DND-41 (cell line): ENCODE measurements around the gene CTRB2.
A peak's percentile ranks its signal among the peaks of the same experiment; 100 is the strongest.
"Not testable (repeated sequence)": the region's sequence is repeated elsewhere in the genome, so short reads cannot be mapped to it uniquely, and the experiment has no call there.

ENCODE experiments used
- ATAC-seq: fragments of 200-7000 bp; cut with Tn5 transposase; 3 replicates; pipeline ENCODE4 v1.9.1; 2021; ENCODE audit warnings: low read depth; ENCODE audit not compliant: insufficient read depth
- DNase-seq: peaks from one replicate; pipeline ENCODE4 v3.0.0-alpha.2; 2020
- H2AFZ ChIP-seq: 2 replicates; pipeline ENCODE4 v1.6.0; 2012; ENCODE audit warnings: low read depth, low read length
- H3K27ac ChIP-seq: 2 replicates; pipeline ENCODE4 v1.5.1; 2012; ENCODE audit warnings: low read length, inconsistent platforms
- H3K27me3 ChIP-seq: fragments of 200-600 bp; sonication (generic); 2 replicates; pipeline ENCODE4 v1.6.0; 2012; ENCODE audit warnings: low read length, mild to moderate bottlenecking, inconsistent platforms; ENCODE audit not compliant: insufficient read depth, poor library complexity
- H3K36me3 ChIP-seq: 2 replicates; pipeline ENCODE4 v1.5.1; 2012; ENCODE audit warnings: low read length, inconsistent platforms; ENCODE audit not compliant: insufficient read depth
- H3K4me1 ChIP-seq: 2 replicates; pipeline ENCODE4 v1.5.1; 2012; ENCODE audit warnings: mild to moderate bottlenecking, low read length; ENCODE audit not compliant: insufficient read depth
- H3K4me2 ChIP-seq: 2 replicates; pipeline ENCODE4 v1.6.0; 2012; ENCODE audit warnings: mild to moderate bottlenecking, moderate library complexity, low read length, inconsistent platforms; ENCODE audit not compliant: insufficient read depth
- H3K4me3 ChIP-seq, 2 experiments: fragments of 200-600 bp in 1 of 2; shearing (Covaris generic) in 1 of 2; 2 replicates each; pipeline ENCODE4 v1.5.1; 2012 to 2016; ENCODE audit warnings: inconsistent platforms in 2 of 2, low read length in 2 of 2, mild to moderate bottlenecking in 2 of 2, low read depth in 1 of 2, moderate library complexity in 1 of 2
- H3K79me2 ChIP-seq: 2 replicates; pipeline ENCODE4 v1.6.0; 2012; ENCODE audit warnings: low read length, inconsistent platforms; ENCODE audit not compliant: insufficient read depth
- H3K9ac ChIP-seq: 2 replicates; pipeline ENCODE4 v1.6.0; 2012; ENCODE audit warnings: low read depth, mild to moderate bottlenecking, inconsistent platforms, low read length, moderate library complexity
- H3K9me3 ChIP-seq: 2 replicates; pipeline ENCODE4 v1.5.1; 2012; ENCODE audit warnings: low read length, moderate library complexity, mild to moderate bottlenecking, inconsistent platforms; ENCODE audit not compliant: insufficient read depth, severe bottlenecking
- H4K20me1 ChIP-seq: 2 replicates; pipeline ENCODE4 v1.6.0; 2012; ENCODE audit warnings: low read length; ENCODE audit not compliant: insufficient read depth
- CTCF ChIP-seq: IDR thresholded peaks from 2 replicates; pipeline ENCODE4 v1.5.1; 2012; ENCODE audit warnings: borderline replicate concordance, low read length, moderate library complexity, mild to moderate bottlenecking; ENCODE audit not compliant: poor library complexity, severe bottlenecking; ENCODE audit errors: extremely low read depth
- EZH2 ChIP-seq: IDR thresholded peaks from 3 replicates; pipeline ENCODE4 v1.6.1; 2012; ENCODE audit warnings: borderline replicate concordance, low read depth, mild to moderate bottlenecking, moderate library complexity, low read length, inconsistent platforms; ENCODE audit not compliant: severe bottlenecking

The CTRB2 gene

GRCh38 chr16:75244225-75244809, 37.4 kb upstream of the CTRB2 start:
- ATAC-seq (0 out of 3 replicates have a peak, but pooled peaks have one; percentile 15), DNase-seq (no peak)
- Histone ChIP-seq H2AFZ (no peak overlapping the region), H3K4me1 (no peaks in the 10 kb centered on the region), H3K9ac (no peak overlapping the region), H4K20me1 (peaks cover 6% of the 10 kb centered on the region), H3K9me3 (no peaks in the 10 kb centered on the region), H3K4me2 (no peak overlapping the region), H3K27ac (no peak overlapping the region), H3K36me3 (no peaks in the 10 kb centered on the region), H3K4me3 (no peak overlapping the region), H3K79me2 (no peaks in the 10 kb centered on the region), H3K27me3 (no peaks in the 10 kb centered on the region)
- no peak for TF ChIP-seq EZH2
- no peak for TF ChIP-seq CTCF

GRCh38 chr16:75243667-75244224, 36.8 kb upstream of the CTRB2 start:
- Histone ChIP-seq H2AFZ (no peak overlapping the region), H3K4me1 (no peaks in the 10 kb centered on the region), H3K9me3 (no peaks in the 10 kb centered on the region), H3K36me3 (no peaks in the 10 kb centered on the region), H3K27ac (no peak overlapping the region), H3K79me2 (no peaks in the 10 kb centered on the region), H3K9ac (no peak overlapping the region), H4K20me1 (peaks cover 6% of the 10 kb centered on the region), H3K4me2 (no peak overlapping the region), H3K4me3 (no peak overlapping the region), H3K27me3 (no peaks in the 10 kb centered on the region)
- TF ChIP-seq EZH2 (no peak), CTCF (no peak)
- no peak for ATAC-seq
- no peak for DNase-seq

GRCh38 chr16:75242436-75243078, 35.6 kb upstream of the CTRB2 start:
- H3K27me3 ChIP-seq, H3K36me3 ChIP-seq, H3K4me3 ChIP-seq, H4K20me1 ChIP-seq, H2AFZ ChIP-seq, H3K4me1 ChIP-seq, ATAC-seq, H3K9ac ChIP-seq, DNase-seq, H3K4me2 ChIP-seq, H3K79me2 ChIP-seq, H3K9me3 ChIP-seq, H3K27ac ChIP-seq: not testable (repeated sequence)

GRCh38 chr16:75241955-75242354, 35.0 kb upstream of the CTRB2 start:
- H3K4me1 ChIP-seq = no peaks in the 10 kb centered on the region
- DNase-seq = no peak
- no peaks in the 10 kb centered on the region for H3K9me3 ChIP-seq
- H3K79me2 ChIP-seq = no peaks in the 10 kb centered on the region
- H3K27me3 ChIP-seq = no peaks in the 10 kb centered on the region
- no peak overlapping the region for H3K27ac ChIP-seq
- no peak overlapping the region for H3K4me3 ChIP-seq
- no peak overlapping the region for H3K4me2 ChIP-seq
- no peaks in the 10 kb centered on the region for H3K36me3 ChIP-seq
- no peak for ATAC-seq
- no peak overlapping the region for H3K9ac ChIP-seq
- peaks cover 10% of the 10 kb centered on the region for H4K20me1 ChIP-seq
- no peak overlapping the region for H2AFZ ChIP-seq
- TF ChIP-seq CTCF (no peak), EZH2 (no peak)
